ENCODE results near the gene LYRM9.

DNA sequence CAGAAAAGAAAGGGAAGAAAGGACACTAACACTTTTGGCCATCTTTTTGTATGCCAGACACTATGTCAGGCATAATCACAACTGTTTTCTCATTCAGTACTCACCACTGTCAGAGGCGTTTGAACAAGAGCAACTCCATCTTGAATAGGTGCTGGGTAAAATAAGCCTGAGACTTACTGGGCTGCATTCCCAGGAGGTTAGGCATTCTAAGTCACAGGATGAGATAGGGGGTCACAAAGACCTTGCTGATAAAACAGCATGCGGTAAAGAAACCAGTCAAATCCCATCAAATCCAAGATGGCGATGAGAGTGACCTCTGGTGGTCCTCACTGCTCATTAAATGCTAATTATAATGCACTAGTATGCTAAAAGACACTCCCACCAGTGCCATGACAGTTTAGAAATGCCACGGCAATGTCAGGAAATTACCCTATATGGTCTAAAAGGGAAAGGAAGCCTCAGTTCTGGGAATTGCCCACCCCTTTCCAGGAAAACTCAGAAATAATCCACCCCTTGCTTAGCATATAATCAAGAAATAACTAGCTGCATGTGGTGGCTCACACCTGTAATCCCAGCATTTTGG lies 14.9 kb upstream of the LYRM9 start:
- TF ChIP-seq POLR2A (IDR thresholded peaks at IDR 0.05) = no peak
- no peak for TF ChIP-seq CTCF (IDR thresholded peaks at IDR 0.05 in 8 of 11, conservative IDR thresholded peaks at IDR 0.05 in 3 of 11)
- TF ChIP-seq POLR2AphosphoS5 (IDR thresholded peaks at IDR 0.05) = no peak
